Measurements from ENCODE around the gene BTF3.

Gene BTF3

GRCh38 chr5:73515232-73515631 lies 17.0 kb downstream of the BTF3 start:
- Histone ChIP-seq H3K36me3 (ENCODE audit: control insufficient read depth, insufficient read depth, low read length) (no peaks in the 10 kb centered on the region), H3K4me1 (ENCODE audit: control insufficient read depth, insufficient read depth, low read length, poor library complexity, severe bottlenecking) (no peaks in the 10 kb centered on the region), H3K9me3 (ENCODE audit: control insufficient read depth, low read length) (no peaks in the 10 kb centered on the region), H3K4me3 (ENCODE audit: insufficient read depth, low read depth, low read length, poor library complexity, severe bottlenecking) (no peak overlapping the region), H3K27ac (ENCODE audit: insufficient read depth, low read length, poor library complexity, severe bottlenecking) (no peak overlapping the region), H3K27me3 (replicated peaks; ENCODE audit: control insufficient read depth, insufficient read depth, low read length, poor library complexity, severe bottlenecking) (no peaks in the 10 kb centered on the region)
- no peak for DNase-seq

DNA sequence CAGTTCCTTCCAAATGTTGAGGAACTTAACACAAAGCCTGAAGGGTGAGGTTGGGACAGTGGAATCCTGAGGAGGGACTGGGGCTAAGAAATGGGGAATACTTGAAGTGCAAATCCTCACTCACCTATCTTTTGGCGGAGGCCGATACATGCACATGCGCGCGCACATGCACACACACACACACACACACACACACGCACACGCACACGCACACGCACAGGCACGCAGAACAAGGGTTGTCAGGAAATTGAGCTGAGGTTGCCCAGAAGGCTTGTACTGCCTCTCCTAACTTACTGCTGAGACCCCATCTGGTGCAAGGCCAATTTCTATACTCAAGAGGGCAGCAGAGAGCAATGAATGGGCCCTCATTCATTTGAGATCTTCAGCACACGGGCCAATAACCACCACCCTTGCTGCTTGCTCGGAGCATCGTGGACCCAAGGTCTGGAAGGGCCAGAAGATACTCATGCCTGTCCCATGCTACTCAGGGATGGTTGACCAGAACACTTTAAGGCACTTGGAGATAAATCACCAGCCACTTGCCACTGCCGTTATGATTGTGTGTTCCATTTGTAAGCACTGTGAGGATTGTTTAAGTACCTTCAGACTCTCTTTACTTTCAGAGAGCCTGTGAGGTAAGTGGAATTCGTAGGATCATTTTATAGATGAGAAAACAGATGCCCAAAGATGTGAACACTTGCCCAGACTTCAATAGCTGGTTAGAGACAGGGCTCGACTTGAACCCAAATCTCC lies 21.5 kb downstream of the BTF3 start:
- no peaks in the 10 kb centered on the region for H3K27me3 ChIP-seq (replicated peaks; ENCODE audit: control insufficient read depth, insufficient read depth, low read length, poor library complexity, severe bottlenecking)
- no peak overlapping the region for H3K4me3 ChIP-seq (ENCODE audit: insufficient read depth, low read depth, low read length, poor library complexity, severe bottlenecking)
- H3K4me1 ChIP-seq (ENCODE audit: control insufficient read depth, insufficient read depth, low read length, poor library complexity, severe bottlenecking) = no peaks in the 10 kb centered on the region
- H3K9me3 ChIP-seq (ENCODE audit: control insufficient read depth, low read length) = no peaks in the 10 kb centered on the region
- H3K36me3 ChIP-seq (ENCODE audit: control insufficient read depth, insufficient read depth, low read length) = no peaks in the 10 kb centered on the region
- DNase-seq = peak; percentile 29 to 47 (median 44)
- no peak overlapping the region for H3K27ac ChIP-seq (ENCODE audit: insufficient read depth, low read length, poor library complexity, severe bottlenecking)

- no peaks in the 10 kb centered on the region for H3K4me1 ChIP-seq (ENCODE audit: control insufficient read depth, insufficient read depth, low read length, poor library complexity, severe bottlenecking)
- no peak for DNase-seq
- H3K27me3 ChIP-seq (replicated peaks; ENCODE audit: control insufficient read depth, insufficient read depth, low read length, poor library complexity, severe bottlenecking) = no peaks in the 10 kb centered on the region
- no peak overlapping the region for H3K4me3 ChIP-seq (ENCODE audit: insufficient read depth, low read depth, low read length, poor library complexity, severe bottlenecking)
- H3K36me3 ChIP-seq (ENCODE audit: control insufficient read depth, insufficient read depth, low read length) = no peaks in the 10 kb centered on the region
- H3K9me3 ChIP-seq (ENCODE audit: control insufficient read depth, low read length) = no peaks in the 10 kb centered on the region
- no peak overlapping the region for H3K27ac ChIP-seq (ENCODE audit: insufficient read depth, low read length, poor library complexity, severe bottlenecking)
Observed at GRCh38 chr5:73522989-73523388, 24.7 kb downstream of the BTF3 start.

GRCh38 chr5:73523861-73524260 lies 25.6 kb downstream of the BTF3 start:
- Histone ChIP-seq H3K9me3 (ENCODE audit: control insufficient read depth, low read length) (no peaks in the 10 kb centered on the region), H3K36me3 (ENCODE audit: control insufficient read depth, insufficient read depth, low read length) (no peaks in the 10 kb centered on the region), H3K27me3 (replicated peaks; ENCODE audit: control insufficient read depth, insufficient read depth, low read length, poor library complexity, severe bottlenecking) (no peaks in the 10 kb centered on the region), H3K27ac (ENCODE audit: insufficient read depth, low read length, poor library complexity, severe bottlenecking) (no peak overlapping the region), H3K4me3 (ENCODE audit: insufficient read depth, low read depth, low read length, poor library complexity, severe bottlenecking) (no peak overlapping the region), H3K4me1 (ENCODE audit: control insufficient read depth, insufficient read depth, low read length, poor library complexity, severe bottlenecking) (no peaks in the 10 kb centered on the region)
- DNase-seq = no peak

GRCh38 chr5:73525606-73526203 lies 27.5 kb downstream of the BTF3 start:
- Histone ChIP-seq H3K36me3 (ENCODE audit: control insufficient read depth, insufficient read depth, low read length) (no peaks in the 10 kb centered on the region), H3K4me1 (ENCODE audit: control insufficient read depth, insufficient read depth, low read length, poor library complexity, severe bottlenecking) (no peaks in the 10 kb centered on the region), H3K4me3 (ENCODE audit: insufficient read depth, low read depth, low read length, poor library complexity, severe bottlenecking) (no peak overlapping the region), H3K9me3 (ENCODE audit: control insufficient read depth, low read length) (no peaks in the 10 kb centered on the region), H3K27ac (ENCODE audit: insufficient read depth, low read length, poor library complexity, severe bottlenecking) (no peak overlapping the region), H3K27me3 (replicated peaks; ENCODE audit: control insufficient read depth, insufficient read depth, low read length, poor library complexity, severe bottlenecking) (no peaks in the 10 kb centered on the region)
- DNase-seq = no peak

GRCh38 chr5:73528248-73528647 lies 30.0 kb downstream of the BTF3 start:
- no peak overlapping the region for H3K27ac ChIP-seq (ENCODE audit: insufficient read depth, low read length, poor library complexity, severe bottlenecking)
- no peaks in the 10 kb centered on the region for H3K36me3 ChIP-seq (ENCODE audit: control insufficient read depth, insufficient read depth, low read length)
- no peaks in the 10 kb centered on the region for H3K4me1 ChIP-seq (ENCODE audit: control insufficient read depth, insufficient read depth, low read length, poor library complexity, severe bottlenecking)
- DNase-seq = no peak
- H3K9me3 ChIP-seq (ENCODE audit: control insufficient read depth, low read length) = no peaks in the 10 kb centered on the region
- no peak overlapping the region for H3K4me3 ChIP-seq (ENCODE audit: insufficient read depth, low read depth, low read length, poor library complexity, severe bottlenecking)
- H3K27me3 ChIP-seq (replicated peaks; ENCODE audit: control insufficient read depth, insufficient read depth, low read length, poor library complexity, severe bottlenecking) = no peaks in the 10 kb centered on the region

- H3K4me3 ChIP-seq (ENCODE audit: insufficient read depth, low read depth, low read length, poor library complexity, severe bottlenecking) = no peak overlapping the region
- H3K27ac ChIP-seq (ENCODE audit: insufficient read depth, low read length, poor library complexity, severe bottlenecking) = no peak overlapping the region
- no peaks in the 10 kb centered on the region for H3K27me3 ChIP-seq (replicated peaks; ENCODE audit: control insufficient read depth, insufficient read depth, low read length, poor library complexity, severe bottlenecking)
- no peak for DNase-seq
- H3K4me1 ChIP-seq (ENCODE audit: control insufficient read depth, insufficient read depth, low read length, poor library complexity, severe bottlenecking) = no peaks in the 10 kb centered on the region
- no peaks in the 10 kb centered on the region for H3K9me3 ChIP-seq (ENCODE audit: control insufficient read depth, low read length)
- H3K36me3 ChIP-seq (ENCODE audit: control insufficient read depth, insufficient read depth, low read length) = no peaks in the 10 kb centered on the region
Observed at GRCh38 chr5:73529081-73529480, 30.8 kb downstream of the BTF3 start.

- H3K4me1 ChIP-seq (ENCODE audit: control insufficient read depth, insufficient read depth, low read length, poor library complexity, severe bottlenecking) = no peaks in the 10 kb centered on the region
- no peaks in the 10 kb centered on the region for H3K27me3 ChIP-seq (replicated peaks; ENCODE audit: control insufficient read depth, insufficient read depth, low read length, poor library complexity, severe bottlenecking)
- DNase-seq = no peak
- no peaks in the 10 kb centered on the region for H3K9me3 ChIP-seq (ENCODE audit: control insufficient read depth, low read length)
- no peak overlapping the region for H3K27ac ChIP-seq (ENCODE audit: insufficient read depth, low read length, poor library complexity, severe bottlenecking)
- no peak overlapping the region for H3K4me3 ChIP-seq (ENCODE audit: insufficient read depth, low read depth, low read length, poor library complexity, severe bottlenecking)
- H3K36me3 ChIP-seq (ENCODE audit: control insufficient read depth, insufficient read depth, low read length) = no peaks in the 10 kb centered on the region
Observed at GRCh38 chr5:73531356-73531755, 33.1 kb downstream of the BTF3 start.

DNA sequence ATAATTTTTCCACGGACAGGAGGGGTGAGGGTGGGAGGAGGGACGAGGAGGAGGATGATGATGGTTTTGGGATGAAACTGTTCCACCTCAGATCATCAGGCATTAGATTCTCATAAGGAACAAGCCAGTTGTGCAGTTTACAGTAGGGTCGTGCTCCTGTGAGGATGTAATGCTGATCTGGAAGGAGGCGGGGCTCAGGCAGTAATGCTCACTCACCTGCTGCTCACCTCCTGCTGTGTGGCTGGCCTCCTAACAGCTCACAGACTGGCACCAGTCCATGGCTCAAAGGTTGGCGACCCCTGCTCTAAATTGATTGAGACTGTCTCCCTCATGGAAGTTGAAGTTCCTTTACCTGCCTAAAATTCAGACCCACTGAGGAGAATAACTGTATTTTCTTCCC lies 34.0 kb downstream of the BTF3 start:
- no peak for DNase-seq
- Histone ChIP-seq H3K27me3 (replicated peaks; ENCODE audit: control insufficient read depth, insufficient read depth, low read length, poor library complexity, severe bottlenecking) (no peaks in the 10 kb centered on the region), H3K4me1 (ENCODE audit: control insufficient read depth, insufficient read depth, low read length, poor library complexity, severe bottlenecking) (no peaks in the 10 kb centered on the region)

DNA sequence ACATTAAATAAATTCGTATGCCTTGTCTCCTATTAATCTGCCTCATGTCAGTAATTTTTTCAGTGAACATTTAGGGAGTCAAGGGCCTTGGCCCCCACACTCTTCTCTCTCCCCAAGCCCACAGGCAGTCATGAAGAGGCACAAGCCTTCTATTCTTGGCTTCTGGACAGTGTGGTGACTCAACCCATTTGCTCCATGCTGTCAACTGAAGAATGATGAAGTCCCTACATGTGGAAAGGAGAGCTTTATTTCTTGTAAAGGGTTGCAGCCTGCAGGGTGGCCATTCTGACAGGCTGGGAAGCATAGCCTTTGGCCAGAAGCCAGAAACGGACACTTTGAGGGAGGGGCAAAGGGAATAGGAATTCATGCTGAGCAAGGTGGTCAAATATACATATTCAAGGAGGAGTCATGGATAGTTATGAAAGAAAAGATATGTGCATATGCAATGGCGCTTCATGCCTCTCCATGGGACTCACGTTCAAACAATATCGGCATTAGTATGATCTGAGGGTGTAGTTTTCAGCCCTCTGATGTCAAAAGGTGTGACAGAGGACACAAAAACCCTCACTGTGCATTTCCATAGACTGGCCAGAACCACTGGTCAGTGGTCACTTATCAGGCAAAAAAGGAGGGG lies 35.9 kb downstream of the BTF3 start:
- H3K27me3 ChIP-seq (replicated peaks; ENCODE audit: control insufficient read depth, insufficient read depth, low read length, poor library complexity, severe bottlenecking) = no peaks in the 10 kb centered on the region
- no peaks in the 10 kb centered on the region for H3K9me3 ChIP-seq (ENCODE audit: control insufficient read depth, low read length)
- H3K27ac ChIP-seq (ENCODE audit: insufficient read depth, low read length, poor library complexity, severe bottlenecking) = no peak overlapping the region
- no peaks in the 10 kb centered on the region for H3K4me1 ChIP-seq (ENCODE audit: control insufficient read depth, insufficient read depth, low read length, poor library complexity, severe bottlenecking)
- H3K4me3 ChIP-seq (ENCODE audit: insufficient read depth, low read depth, low read length, poor library complexity, severe bottlenecking) = no peak overlapping the region
- no peak for DNase-seq
- H3K36me3 ChIP-seq (ENCODE audit: control insufficient read depth, insufficient read depth, low read length) = no peaks in the 10 kb centered on the region

More for the DNA sequence above, 34.0 kb downstream of the BTF3 start:
- H3K27ac ChIP-seq (ENCODE audit: insufficient read depth, low read length, poor library complexity, severe bottlenecking) = no peak overlapping the region
- H3K4me3 ChIP-seq (ENCODE audit: insufficient read depth, low read depth, low read length, poor library complexity, severe bottlenecking) = no peak overlapping the region
- no peaks in the 10 kb centered on the region for H3K36me3 ChIP-seq (ENCODE audit: control insufficient read depth, insufficient read depth, low read length)
- H3K9me3 ChIP-seq (ENCODE audit: control insufficient read depth, low read length) = no peaks in the 10 kb centered on the region
